AG09319 (cell line): ENCODE results near the gene HOXD3.

Experiments used
- DNase-seq: peaks from one replicate; pipeline ENCODE4 v3.0.0-alpha.2; 2010; ENCODE audit warnings: low read depth; ENCODE audit errors: extremely low read depth
- CTCF ChIP-seq: IDR thresholded peaks from 2 replicates; pipeline ENCODE4 v1.5.1; 2011; ENCODE audit warnings: low read depth, mild to moderate bottlenecking, inconsistent platforms, low read length, moderate library complexity

The HOXD3 gene

DNA sequence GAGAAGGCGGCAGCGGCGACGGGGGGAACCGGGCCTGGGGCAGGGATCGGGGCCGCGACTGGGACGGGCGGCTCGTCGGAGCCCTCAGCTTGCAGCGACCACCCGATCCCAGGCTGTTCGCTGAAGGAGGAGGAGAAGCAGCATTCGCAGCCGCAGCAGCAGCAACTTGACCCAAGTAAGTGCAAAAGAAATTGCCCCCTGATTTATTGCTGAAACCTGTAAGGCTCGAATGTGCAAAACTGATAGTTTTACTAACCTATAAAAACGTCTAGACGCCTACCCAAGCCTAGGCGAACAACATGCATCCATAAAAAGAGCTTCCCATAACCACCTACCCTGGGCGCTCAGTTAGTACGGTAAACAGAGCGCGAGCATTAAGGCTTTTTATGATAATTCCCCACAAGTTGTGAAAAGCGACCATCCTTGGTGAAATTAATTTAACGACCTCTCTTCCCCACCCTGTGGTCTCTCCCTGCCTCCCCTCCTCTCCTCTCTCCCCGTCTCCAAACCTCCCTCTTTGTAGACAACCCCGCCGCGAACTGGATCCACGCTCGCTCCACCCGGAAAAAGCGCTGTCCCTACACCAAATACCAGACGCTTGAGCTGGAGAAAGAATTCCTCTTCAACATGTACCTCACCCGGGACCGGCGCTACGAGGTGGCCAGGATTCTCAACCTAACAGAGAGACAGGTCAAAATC is 33.5 kb upstream of the HOXD3 start:
- TF ChIP-seq CTCF = no peak

GRCh38 chr2:176124110-176124946 is 32.8 kb upstream of the HOXD3 start:
- DNase-seq = no peak
- no peak for TF ChIP-seq CTCF

More for the DNA sequence above, 33.5 kb upstream of the HOXD3 start:
- no peak for DNase-seq

DNA sequence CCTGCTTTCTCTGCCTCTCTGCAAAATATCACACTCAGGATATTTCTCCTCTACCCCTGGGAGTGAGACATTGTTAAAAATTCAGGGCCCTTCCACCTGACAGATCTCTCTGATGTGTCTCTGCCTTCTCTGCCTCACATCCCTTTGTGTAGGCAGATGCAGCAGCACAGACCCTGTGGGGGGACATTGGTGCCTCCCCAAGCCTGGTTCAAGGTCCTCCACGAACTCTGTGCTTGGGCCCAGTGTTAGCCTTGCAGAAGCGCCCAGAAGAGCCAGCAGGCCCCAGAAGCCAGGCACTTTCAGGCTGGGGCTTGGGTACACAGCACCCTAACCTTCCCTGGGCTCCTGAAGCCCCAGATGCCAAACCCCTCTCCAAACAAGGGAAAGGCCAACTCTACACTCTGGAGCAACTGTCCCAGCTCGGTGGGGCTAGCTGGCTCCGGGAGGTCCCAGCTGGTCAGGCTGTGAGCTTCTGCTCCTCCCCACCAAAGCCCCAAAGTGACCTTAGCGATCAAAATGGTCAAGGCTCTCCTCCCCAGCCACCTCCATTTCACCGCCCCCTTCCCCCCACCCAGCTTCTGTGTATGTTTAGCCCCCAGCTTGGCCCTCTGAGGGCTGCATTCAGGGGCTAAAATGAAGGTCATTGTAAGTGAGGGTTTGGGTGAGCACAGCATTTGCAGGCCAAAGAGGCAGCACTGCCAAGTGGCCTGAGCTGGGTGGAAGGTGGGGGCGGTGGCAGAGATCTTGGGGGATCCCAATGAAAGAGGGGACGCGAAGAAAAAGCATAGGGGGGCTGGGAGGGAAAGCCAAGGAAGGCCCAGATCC is 31.9 kb upstream of the HOXD3 start:
- no peak for TF ChIP-seq CTCF
- DNase-seq = no peak

GRCh38 chr2:176125772-176126054 is 31.4 kb upstream of the HOXD3 start:
- TF ChIP-seq CTCF = no peak
- no peak for DNase-seq

DNA sequence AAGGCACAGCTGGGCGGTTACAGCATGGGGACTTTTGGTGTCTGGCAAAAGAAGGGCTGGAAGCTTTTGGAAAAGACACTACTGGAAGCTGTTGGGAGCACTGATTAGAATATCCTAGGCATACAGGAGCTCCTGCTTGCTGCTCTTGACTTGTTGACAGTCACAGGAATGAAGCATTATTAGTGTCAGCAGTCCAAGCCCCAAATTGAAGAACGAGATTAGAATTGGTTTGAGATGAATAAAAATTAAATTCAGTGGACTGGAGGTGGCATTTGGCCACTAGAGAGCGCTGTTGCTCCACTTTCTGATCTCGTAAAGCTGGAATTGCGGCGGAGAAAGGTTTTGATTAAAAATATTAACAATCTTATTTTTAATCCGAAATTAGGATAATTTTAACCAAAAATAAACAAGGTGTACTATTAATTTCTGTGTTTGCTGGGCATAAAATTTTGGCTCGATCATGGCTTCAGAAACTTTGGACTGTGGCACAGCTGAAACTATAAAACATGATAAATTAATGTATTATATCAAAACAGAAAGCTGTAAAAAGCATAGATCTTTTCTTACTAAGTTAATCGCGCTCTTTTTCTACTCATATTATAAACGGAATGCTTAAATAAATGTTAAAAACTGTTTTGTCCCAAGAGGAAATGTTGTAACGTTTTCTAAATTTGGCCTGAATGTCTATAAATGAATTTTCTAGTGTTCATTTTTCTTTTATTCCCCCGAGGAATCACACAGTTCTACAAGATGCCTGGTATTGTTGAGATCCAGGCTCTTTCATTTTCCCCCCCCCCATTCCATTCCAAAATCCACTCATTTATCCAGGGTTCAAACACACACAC is 30.0 kb upstream of the HOXD3 start:
- DNase-seq = peak; percentile 7
- peak; percentile 78 for TF ChIP-seq CTCF

DNA sequence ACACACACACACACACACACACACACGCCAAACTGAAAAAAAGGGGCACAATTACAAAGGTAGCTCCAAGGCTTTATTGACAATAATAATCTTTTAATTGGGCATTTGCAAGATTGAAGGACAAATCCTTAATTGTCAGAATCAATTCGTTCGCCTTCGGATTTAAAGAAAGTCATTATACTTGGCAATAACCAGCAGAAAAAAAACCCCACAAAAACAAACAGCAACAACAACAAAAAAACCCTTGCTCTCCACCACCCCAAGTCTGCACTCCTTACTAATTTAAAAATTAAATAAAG is 29.4 kb upstream of the HOXD3 start:
- no peak for DNase-seq

More for the DNA sequence above, 29.4 kb upstream of the HOXD3 start:
- TF ChIP-seq CTCF = no peak
